DND-41 (cell line): ENCODE measurements around the gene NPDC1.
"Not testable (repeated sequence)": the region's sequence is repeated elsewhere in the genome, so short reads cannot be mapped to it uniquely, and the experiment has no call there.

Experiments used
- ATAC-seq: fragments of 200-7000 bp; cut with Tn5 transposase; 3 replicates; pipeline ENCODE4 v1.9.1; 2021; ENCODE audit warnings: low read depth; ENCODE audit not compliant: insufficient read depth
- DNase-seq: peaks from one replicate; pipeline ENCODE4 v3.0.0-alpha.2; 2020
- H2AFZ ChIP-seq: 2 replicates; pipeline ENCODE4 v1.6.0; 2012; ENCODE audit warnings: low read depth, low read length
- H3K27ac ChIP-seq: 2 replicates; pipeline ENCODE4 v1.5.1; 2012; ENCODE audit warnings: low read length, inconsistent platforms
- H3K27me3 ChIP-seq: fragments of 200-600 bp; sonication (generic); 2 replicates; pipeline ENCODE4 v1.6.0; 2012; ENCODE audit warnings: low read length, mild to moderate bottlenecking, inconsistent platforms; ENCODE audit not compliant: insufficient read depth, poor library complexity
- H3K36me3 ChIP-seq: 2 replicates; pipeline ENCODE4 v1.5.1; 2012; ENCODE audit warnings: low read length, inconsistent platforms; ENCODE audit not compliant: insufficient read depth
- H3K4me1 ChIP-seq: 2 replicates; pipeline ENCODE4 v1.5.1; 2012; ENCODE audit warnings: mild to moderate bottlenecking, low read length; ENCODE audit not compliant: insufficient read depth
- H3K4me2 ChIP-seq: 2 replicates; pipeline ENCODE4 v1.6.0; 2012; ENCODE audit warnings: mild to moderate bottlenecking, moderate library complexity, low read length, inconsistent platforms; ENCODE audit not compliant: insufficient read depth
- H3K4me3 ChIP-seq, 2 experiments: fragments of 200-600 bp in 1 of 2; shearing (Covaris generic) in 1 of 2; 2 replicates each; pipeline ENCODE4 v1.5.1; 2012 to 2016; ENCODE audit warnings: inconsistent platforms in 2 of 2, low read length in 2 of 2, mild to moderate bottlenecking in 2 of 2, low read depth in 1 of 2, moderate library complexity in 1 of 2
- H3K79me2 ChIP-seq: 2 replicates; pipeline ENCODE4 v1.6.0; 2012; ENCODE audit warnings: low read length, inconsistent platforms; ENCODE audit not compliant: insufficient read depth
- H3K9ac ChIP-seq: 2 replicates; pipeline ENCODE4 v1.6.0; 2012; ENCODE audit warnings: low read depth, mild to moderate bottlenecking, inconsistent platforms, low read length, moderate library complexity
- H3K9me3 ChIP-seq: 2 replicates; pipeline ENCODE4 v1.5.1; 2012; ENCODE audit warnings: low read length, moderate library complexity, mild to moderate bottlenecking, inconsistent platforms; ENCODE audit not compliant: insufficient read depth, severe bottlenecking
- H4K20me1 ChIP-seq: 2 replicates; pipeline ENCODE4 v1.6.0; 2012; ENCODE audit warnings: low read length; ENCODE audit not compliant: insufficient read depth
- EZH2 ChIP-seq: IDR thresholded peaks from 3 replicates; pipeline ENCODE4 v1.6.1; 2012; ENCODE audit warnings: borderline replicate concordance, low read depth, mild to moderate bottlenecking, moderate library complexity, low read length, inconsistent platforms; ENCODE audit not compliant: severe bottlenecking
- TF ChIP-seq, protein P1 (sequence below): IDR thresholded peaks from 2 replicates; pipeline ENCODE4 v1.5.1; 2012; ENCODE audit warnings: borderline replicate concordance, low read length, moderate library complexity, mild to moderate bottlenecking; ENCODE audit not compliant: poor library complexity, severe bottlenecking; ENCODE audit errors: extremely low read depth

NPDC1 gene

DNA sequence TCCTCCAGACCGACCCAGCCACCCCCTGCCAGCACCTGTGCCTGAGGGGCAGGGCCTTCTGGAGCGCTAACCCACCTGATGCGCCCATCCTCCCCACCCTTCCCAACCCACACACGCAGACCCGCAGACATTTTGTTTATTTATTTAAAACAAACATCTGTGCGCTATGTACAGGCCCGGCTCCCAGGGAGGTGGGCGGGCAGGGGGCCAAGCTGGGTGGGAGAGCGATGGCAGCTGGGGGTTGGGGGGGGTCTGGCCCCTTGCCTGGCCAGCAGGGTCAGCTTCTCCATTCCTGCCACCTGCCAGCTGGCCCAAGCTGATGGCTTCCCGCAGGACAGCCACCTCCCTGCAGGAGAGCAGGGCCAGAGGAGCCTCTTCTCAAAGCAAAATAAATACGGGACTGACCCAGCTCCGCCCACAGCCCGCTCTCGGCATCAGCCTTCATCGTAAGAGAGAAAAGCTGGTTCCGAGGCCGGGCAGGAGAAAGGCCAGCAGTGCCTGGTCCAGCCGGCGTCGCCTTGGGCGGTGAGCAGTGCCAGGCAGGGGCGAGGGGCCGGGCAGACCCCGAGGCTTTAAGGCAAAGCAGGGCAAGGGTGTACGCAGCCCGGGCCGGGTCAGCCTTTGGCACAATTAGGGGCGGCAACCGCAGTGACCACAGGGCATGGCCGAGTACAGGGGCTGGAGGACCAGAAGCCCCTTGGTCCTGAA is 38.7 kb downstream of the NPDC1 start:
- Histone ChIP-seq H3K27ac (no peak overlapping the region), H3K4me1 (no peaks in the 10 kb centered on the region), H3K9me3 (no peaks in the 10 kb centered on the region), H3K36me3 (no peaks in the 10 kb centered on the region), H3K9ac (no peak overlapping the region), H3K79me2 (no peaks in the 10 kb centered on the region), H3K4me3 (no peak overlapping the region), H3K27me3 (no peaks in the 10 kb centered on the region), H4K20me1 (no peaks in the 10 kb centered on the region), H2AFZ (no peak overlapping the region), H3K4me2 (no peak overlapping the region)
- no peak for DNase-seq
- TF ChIP-seq, protein P1, sequence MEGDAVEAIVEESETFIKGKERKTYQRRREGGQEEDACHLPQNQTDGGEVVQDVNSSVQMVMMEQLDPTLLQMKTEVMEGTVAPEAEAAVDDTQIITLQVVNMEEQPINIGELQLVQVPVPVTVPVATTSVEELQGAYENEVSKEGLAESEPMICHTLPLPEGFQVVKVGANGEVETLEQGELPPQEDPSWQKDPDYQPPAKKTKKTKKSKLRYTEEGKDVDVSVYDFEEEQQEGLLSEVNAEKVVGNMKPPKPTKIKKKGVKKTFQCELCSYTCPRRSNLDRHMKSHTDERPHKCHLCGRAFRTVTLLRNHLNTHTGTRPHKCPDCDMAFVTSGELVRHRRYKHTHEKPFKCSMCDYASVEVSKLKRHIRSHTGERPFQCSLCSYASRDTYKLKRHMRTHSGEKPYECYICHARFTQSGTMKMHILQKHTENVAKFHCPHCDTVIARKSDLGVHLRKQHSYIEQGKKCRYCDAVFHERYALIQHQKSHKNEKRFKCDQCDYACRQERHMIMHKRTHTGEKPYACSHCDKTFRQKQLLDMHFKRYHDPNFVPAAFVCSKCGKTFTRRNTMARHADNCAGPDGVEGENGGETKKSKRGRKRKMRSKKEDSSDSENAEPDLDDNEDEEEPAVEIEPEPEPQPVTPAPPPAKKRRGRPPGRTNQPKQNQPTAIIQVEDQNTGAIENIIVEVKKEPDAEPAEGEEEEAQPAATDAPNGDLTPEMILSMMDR = no peak
- TF ChIP-seq EZH2 = no peak
- no peak for ATAC-seq

DNA sequence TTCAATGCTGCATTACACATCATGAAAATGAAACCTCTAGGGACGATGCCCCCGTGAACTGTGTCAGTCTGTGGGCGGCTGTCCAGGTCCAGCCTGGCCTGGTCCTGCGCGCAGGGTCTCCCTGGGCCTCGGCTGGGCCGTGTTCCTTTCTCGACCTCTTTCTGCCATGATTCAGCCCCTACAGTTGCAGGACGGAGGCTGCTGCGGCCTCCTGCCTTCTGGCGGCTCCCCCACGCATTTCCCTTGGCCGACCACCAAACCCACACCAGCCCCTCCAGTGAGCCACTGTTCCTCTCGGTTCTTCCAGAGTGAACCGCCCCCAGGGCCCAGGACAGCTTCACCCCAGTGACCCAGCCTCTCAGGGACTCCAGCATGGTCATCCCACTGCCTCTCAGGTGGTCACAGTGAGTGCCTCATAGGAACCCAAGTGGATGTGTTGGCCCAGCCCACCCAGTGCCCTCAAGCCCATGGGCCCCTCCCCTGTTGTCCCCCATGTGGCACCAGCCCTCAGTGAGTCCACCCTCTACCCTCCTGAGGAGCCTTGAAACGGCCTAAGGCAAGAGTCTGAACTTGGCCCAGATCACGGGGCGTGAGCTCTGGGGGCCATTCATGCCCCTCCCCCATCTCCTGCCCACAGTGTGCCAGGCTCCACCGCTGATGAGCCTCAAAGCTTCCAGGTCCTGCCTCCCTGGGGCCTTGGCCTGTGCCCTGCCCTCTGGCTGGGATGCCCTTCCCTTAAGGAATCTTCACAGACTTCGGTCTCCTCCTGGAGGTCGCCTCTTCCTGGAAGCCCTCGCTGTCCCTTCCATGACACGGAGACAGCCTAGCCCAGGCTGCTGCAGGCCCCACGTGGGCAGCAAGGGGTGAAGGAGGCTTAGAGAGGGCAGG is 39.6 kb downstream of the NPDC1 start:
- Histone ChIP-seq H3K4me2 (no peak overlapping the region), H2AFZ (no peak overlapping the region)

DNA sequence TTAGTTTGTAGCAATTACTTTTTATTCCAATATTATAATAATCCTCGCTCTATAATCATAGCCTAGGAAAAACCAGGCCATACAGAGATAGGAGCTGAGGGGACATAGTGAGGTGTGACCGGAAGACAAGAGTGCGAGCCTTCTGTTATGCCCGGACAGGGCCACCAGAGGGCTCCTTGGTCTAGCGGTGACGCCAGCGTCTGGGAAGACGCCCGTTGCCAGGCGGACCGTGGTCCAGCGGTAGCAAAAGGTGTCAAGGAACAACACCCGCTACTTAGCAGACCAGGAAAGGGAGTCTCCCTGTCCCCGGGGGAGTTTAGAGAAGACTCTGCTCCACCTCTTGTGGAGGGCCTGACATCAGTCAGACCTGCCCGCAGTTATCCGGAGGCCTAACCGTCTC is 41.7 kb downstream of the NPDC1 start:
- not testable (repeated sequence) for H3K27ac ChIP-seq, H3K79me2 ChIP-seq, H3K27me3 ChIP-seq, H2AFZ ChIP-seq, H3K9ac ChIP-seq, H3K9me3 ChIP-seq, H3K4me1 ChIP-seq, DNase-seq, H4K20me1 ChIP-seq, ATAC-seq, H3K4me2 ChIP-seq, H3K4me3 ChIP-seq, H3K36me3 ChIP-seq

More for the DNA sequence above, 39.6 kb downstream of the NPDC1 start:
- TF ChIP-seq, protein P1 = no peak
- no peak for TF ChIP-seq EZH2
- no peaks in the 10 kb centered on the region for H3K79me2 ChIP-seq
- no peak for ATAC-seq
- no peak for DNase-seq
- H4K20me1 ChIP-seq = no peaks in the 10 kb centered on the region
- no peaks in the 10 kb centered on the region for H3K9me3 ChIP-seq
- H3K36me3 ChIP-seq = no peaks in the 10 kb centered on the region
- no peaks in the 10 kb centered on the region for H3K27me3 ChIP-seq
- H3K9ac ChIP-seq = no peak overlapping the region
- H3K4me1 ChIP-seq = no peaks in the 10 kb centered on the region
- H3K4me3 ChIP-seq = no peak overlapping the region
- no peak overlapping the region for H3K27ac ChIP-seq

DNA sequence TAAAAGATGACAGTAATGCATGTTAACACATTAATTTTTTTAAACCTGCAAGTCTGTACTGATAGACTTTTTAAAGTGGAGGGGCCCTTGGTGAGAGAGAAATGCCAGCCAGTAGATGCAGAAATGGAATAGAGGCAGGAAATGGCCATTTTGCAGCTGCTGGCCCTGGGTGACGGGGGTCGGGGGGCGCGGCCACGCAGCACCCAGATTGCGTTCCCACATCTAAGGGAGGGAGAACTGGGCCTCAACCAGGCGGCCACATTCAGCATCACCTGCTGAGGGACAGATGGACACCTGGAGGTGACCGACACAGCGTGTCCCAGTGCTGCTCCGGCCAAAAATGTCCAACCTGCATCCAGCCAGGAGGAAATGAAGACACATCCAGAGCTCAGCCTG is 43.3 kb downstream of the NPDC1 start:
- Histone ChIP-seq H3K4me1 (no peaks in the 10 kb centered on the region), H3K9ac (no peak overlapping the region), H3K4me3 (no peak overlapping the region), H3K36me3 (no peaks in the 10 kb centered on the region), H3K9me3 (no peaks in the 10 kb centered on the region), H3K27me3 (no peaks in the 10 kb centered on the region), H3K4me2 (no peak overlapping the region), H3K27ac (no peak overlapping the region), H2AFZ (no peak overlapping the region), H3K79me2 (no peaks in the 10 kb centered on the region), H4K20me1 (no peaks in the 10 kb centered on the region)
- TF ChIP-seq EZH2 = no peak
- DNase-seq (no peak), ATAC-seq (no peak)
